GM15510 (cell line): ENCODE results near the gene GRHL3.

Experiments
- POLR2A ChIP-seq: IDR thresholded peaks from 3 replicates; pipeline ENCODE4 v1.6.1; 2011; ENCODE audit warnings: borderline replicate concordance; ENCODE audit not compliant: insufficient read length; ENCODE audit errors: extremely low read depth

GRHL3 gene

GRCh38 chr1:24323281-24323680 lies 4.1 kb downstream of the GRHL3 start:
- TF ChIP-seq POLR2A = no peak

DNA sequence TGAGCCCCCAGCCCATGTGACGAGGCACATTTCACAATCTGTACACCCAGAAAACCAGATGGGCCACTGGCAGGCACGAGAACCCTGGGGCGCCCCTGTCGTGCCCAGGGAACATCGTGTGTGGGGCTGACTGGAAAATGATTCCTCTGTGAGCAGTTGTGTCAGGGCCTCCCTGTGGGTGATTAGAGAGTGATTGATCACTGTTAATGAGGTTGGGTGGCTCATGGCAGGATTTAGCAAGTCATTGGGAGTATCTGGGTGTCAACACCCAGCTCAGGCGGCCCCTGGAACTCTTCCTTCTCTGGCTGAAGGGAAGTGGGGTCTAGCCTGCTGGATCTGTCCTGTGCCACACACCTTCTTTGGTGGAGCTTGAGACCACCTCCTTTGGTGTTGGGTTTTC lies 5.7 kb downstream of the GRHL3 start:
- TF ChIP-seq POLR2A = no peak

- TF ChIP-seq POLR2A = no peak
These were observed 6.7 kb downstream of the GRHL3 start for GRCh38 chr1:24325587-24326449.

GRCh38 chr1:24327486-24327885 lies 8.3 kb downstream of the GRHL3 start:
- TF ChIP-seq POLR2A = no peak

GRCh38 chr1:24327891-24328290 lies 8.7 kb downstream of the GRHL3 start:
- no peak for TF ChIP-seq POLR2A

DNA sequence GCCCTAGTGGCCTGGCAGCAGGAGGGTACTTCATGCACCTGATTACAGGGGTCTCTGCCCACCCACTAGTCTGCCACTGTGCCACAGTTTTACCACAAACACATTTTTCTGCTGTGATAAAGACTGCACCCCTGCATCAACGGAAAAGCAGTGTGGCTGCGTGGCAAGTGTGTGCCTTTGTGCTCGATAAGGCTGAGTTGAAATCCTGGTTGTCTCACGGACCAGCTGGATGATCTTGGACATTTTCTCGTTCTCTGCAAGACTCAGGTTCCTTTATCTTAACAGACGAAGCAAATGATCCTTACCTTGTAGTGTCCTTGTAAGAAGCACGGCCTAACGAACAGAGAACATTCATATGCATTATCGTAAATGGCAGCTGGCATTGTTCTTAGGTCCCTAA lies 10.2 kb downstream of the GRHL3 start:
- no peak for TF ChIP-seq POLR2A

- no peak for TF ChIP-seq POLR2A
These were observed 10.8 kb downstream of the GRHL3 start for GRCh38 chr1:24329797-24330543.

- no peak for TF ChIP-seq POLR2A
These were observed 13.0 kb downstream of the GRHL3 start for GRCh38 chr1:24331961-24332673.

- TF ChIP-seq POLR2A = no peak
These were observed 16.9 kb downstream of the GRHL3 start for GRCh38 chr1:24336075-24336474.

- TF ChIP-seq POLR2A = no peak
These were observed 18.3 kb downstream of the GRHL3 start for GRCh38 chr1:24337455-24337854.

DNA sequence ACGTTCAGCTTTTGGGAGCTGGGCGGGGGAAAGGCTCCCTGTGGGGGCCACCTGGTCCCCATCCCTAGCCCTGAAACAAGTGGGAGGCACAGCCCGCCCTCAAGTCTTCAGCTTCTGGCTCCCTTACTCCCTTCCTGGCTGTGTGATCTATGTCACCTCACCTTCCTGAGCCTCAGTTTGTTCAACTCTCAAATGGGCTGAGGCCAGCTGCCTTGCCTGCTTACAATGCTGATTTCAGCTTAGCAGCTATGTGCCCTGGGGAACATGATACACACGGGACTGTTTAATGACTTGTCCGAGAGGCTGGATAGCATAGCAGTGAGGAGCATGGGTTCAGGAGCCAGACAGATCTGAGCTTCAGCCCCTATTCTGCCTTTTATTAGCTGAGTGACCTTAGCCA lies 19.3 kb downstream of the GRHL3 start:
- TF ChIP-seq POLR2A = no peak

- TF ChIP-seq POLR2A = no peak
These were observed 20.8 kb downstream of the GRHL3 start for GRCh38 chr1:24339996-24340395.

- TF ChIP-seq POLR2A = no peak
These were observed 21.6 kb downstream of the GRHL3 start for GRCh38 chr1:24340770-24341169.

- no peak for TF ChIP-seq POLR2A
These were observed 22.1 kb downstream of the GRHL3 start for GRCh38 chr1:24341260-24341659.

DNA sequence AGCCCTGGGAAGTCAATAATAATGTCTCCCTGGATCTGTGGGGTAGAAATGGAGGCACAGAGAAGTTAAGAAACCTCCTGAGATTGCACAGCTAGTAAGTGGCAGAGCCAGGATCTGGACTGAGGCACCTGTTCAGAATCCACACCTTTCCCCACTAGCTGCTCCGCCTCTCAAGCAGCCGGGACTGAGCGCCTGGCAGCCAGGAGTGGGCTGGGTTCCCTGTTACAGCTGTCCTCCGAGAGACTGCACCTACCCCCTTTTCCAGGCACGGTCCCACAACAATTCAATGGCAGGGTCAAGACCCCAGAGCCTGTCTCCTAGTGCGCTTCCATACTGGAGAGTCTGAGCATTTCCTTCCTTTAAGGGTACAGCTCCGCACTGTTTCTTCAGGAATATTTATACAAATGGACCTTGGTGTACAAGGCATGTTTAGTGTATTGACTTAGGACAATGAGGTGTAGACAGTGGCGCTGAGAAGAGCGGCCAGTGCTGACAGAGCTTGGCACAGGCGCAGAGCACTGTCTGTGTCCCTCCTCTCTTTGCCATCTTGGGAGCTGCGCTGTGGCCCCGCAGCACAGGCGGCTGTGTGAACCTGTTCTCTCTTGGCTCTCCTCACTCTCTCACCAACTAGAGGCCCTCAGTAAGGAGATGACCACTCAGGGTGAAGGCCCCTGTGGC lies 24.4 kb downstream of the GRHL3 start:
- no peak for TF ChIP-seq POLR2A
